GM10847 (cell line): ENCODE data around the gene UBXN10.

Experiments
- POLR2A ChIP-seq: IDR thresholded peaks from 2 replicates; pipeline ENCODE4 v1.6.1; 2011; ENCODE audit not compliant: insufficient read length; ENCODE audit errors: extremely low read depth

Gene UBXN10

GRCh38 chr1:20207546-20207945, 21.6 kb downstream of the UBXN10 start:
- TF ChIP-seq POLR2A, result no peak

GRCh38 chr1:20209471-20209870, 23.6 kb downstream of the UBXN10 start:
- no peak for TF ChIP-seq POLR2A

GRCh38 chr1:20210736-20211460, 25.0 kb downstream of the UBXN10 start:
- TF ChIP-seq POLR2A, result no peak

- no peak for TF ChIP-seq POLR2A
Measured at GRCh38 chr1:20211511-20211931, 25.6 kb downstream of the UBXN10 start.

GRCh38 chr1:20212085-20212684, 26.3 kb downstream of the UBXN10 start:
- no peak for TF ChIP-seq POLR2A

- TF ChIP-seq POLR2A, result no peak
Measured at GRCh38 chr1:20212685-20213331, 26.9 kb downstream of the UBXN10 start.

- TF ChIP-seq POLR2A, result no peak
Measured at GRCh38 chr1:20215716-20216115, 29.8 kb downstream of the UBXN10 start.

- TF ChIP-seq POLR2A, result no peak
Measured at GRCh38 chr1:20216574-20216973, 30.7 kb downstream of the UBXN10 start.

GRCh38 chr1:20220036-20220435, 34.1 kb downstream of the UBXN10 start:
- TF ChIP-seq POLR2A, result no peak

- TF ChIP-seq POLR2A, result no peak
Measured at GRCh38 chr1:20223106-20223505, 37.2 kb downstream of the UBXN10 start.

- no peak for TF ChIP-seq POLR2A
Measured at GRCh38 chr1:20223551-20224419, 37.9 kb downstream of the UBXN10 start.

GRCh38 chr1:20224546-20224945, 38.6 kb downstream of the UBXN10 start:
- TF ChIP-seq POLR2A, result no peak

- TF ChIP-seq POLR2A, result no peak
Measured at GRCh38 chr1:20227704-20228103, 41.8 kb downstream of the UBXN10 start.

GRCh38 chr1:20228314-20228825, 42.5 kb downstream of the UBXN10 start:
- no peak for TF ChIP-seq POLR2A

- TF ChIP-seq POLR2A, result no peak
Measured at GRCh38 chr1:20229171-20229570, 43.3 kb downstream of the UBXN10 start.
